GM21825 (cell line): ENCODE data around the gene HECTD3.
A peak's percentile ranks its signal among the peaks of the same experiment; 100 is the strongest.

ENCODE experiments used
- ATAC-seq: cut with Tn5 transposase; IDR thresholded peaks from one replicate; pipeline ENCODE4 v1.9.1; 2021; ENCODE audit warnings: mild to moderate bottlenecking, moderate library complexity; ENCODE audit not compliant: unreplicated experiment

HECTD3 gene

GRCh38 chr1:45010855-45011811 lies at the start of gene HECTD3:
Gene HECTD3 (minus strand): TSS chr1:45011324. CDS start chr1:45011257, 67 bp downstream.
- peak; percentile 56 for ATAC-seq

GRCh38 chr1:45059829-45060228 lies 48.7 kb upstream of the HECTD3 start:
- no peak for ATAC-seq

GRCh38 chr1:45057542-45057941 lies 46.4 kb upstream of the HECTD3 start:
- no peak for ATAC-seq

- ATAC-seq, result no peak
Measured at GRCh38 chr1:45051005-45051772, 40.1 kb upstream of the HECTD3 start.

- ATAC-seq, result no peak
Measured at GRCh38 chr1:45047032-45047431, 35.9 kb upstream of the HECTD3 start.

- ATAC-seq, result no peak
Measured at GRCh38 chr1:45044916-45045315, 33.8 kb upstream of the HECTD3 start.

GRCh38 chr1:45043094-45043493 lies 32.0 kb upstream of the HECTD3 start:
- ATAC-seq, result no peak

GRCh38 chr1:45040297-45040696 lies 29.2 kb upstream of the HECTD3 start:
- ATAC-seq, result no peak

GRCh38 chr1:45038661-45039364 lies 27.7 kb upstream of the HECTD3 start:
- no peak for ATAC-seq

GRCh38 chr1:45038240-45038639 lies 27.1 kb upstream of the HECTD3 start:
- ATAC-seq, result no peak

- no peak for ATAC-seq
Measured at GRCh38 chr1:45037456-45037855, 26.3 kb upstream of the HECTD3 start.

GRCh38 chr1:45035631-45036301 lies 24.6 kb upstream of the HECTD3 start:
- ATAC-seq, result no peak

- ATAC-seq, result no peak
Measured at GRCh38 chr1:45033356-45033755, 22.2 kb upstream of the HECTD3 start.

GRCh38 chr1:45032837-45033236 lies 21.7 kb upstream of the HECTD3 start:
- ATAC-seq, result no peak

- no peak for ATAC-seq
Measured at GRCh38 chr1:45026446-45026845, 15.3 kb upstream of the HECTD3 start.

GRCh38 chr1:45023663-45024062 lies 12.5 kb upstream of the HECTD3 start:
- no peak for ATAC-seq

- no peak for ATAC-seq
Measured at GRCh38 chr1:45018599-45019230, 7.6 kb upstream of the HECTD3 start.

- ATAC-seq, result no peak
Measured at GRCh38 chr1:45016767-45017166, 5.6 kb upstream of the HECTD3 start.

- no peak for ATAC-seq
Measured at GRCh38 chr1:45016090-45016697, 5.1 kb upstream of the HECTD3 start.

- ATAC-seq, result no peak
Measured at GRCh38 chr1:45015683-45016082, 4.6 kb upstream of the HECTD3 start.
